GM18498 (cell line): ENCODE results near the gene RBBP8.
A peak's percentile ranks its signal among the peaks of the same experiment; 100 is the strongest.
"Not testable (repeated sequence)": the region's sequence is repeated elsewhere in the genome, so short reads cannot be mapped to it uniquely, and the experiment has no call there.

Experiments used
- ATAC-seq: cut with Tn5 transposase; IDR thresholded peaks from one replicate; pipeline ENCODE4 v1.9.1; 2021; ENCODE audit warnings: mild to moderate bottlenecking, moderate library complexity; ENCODE audit not compliant: unreplicated experiment

Gene RBBP8

GRCh38 chr18:22939649-22940048, 6.5 kb downstream of the RBBP8 start:
- ATAC-seq: no peak

GRCh38 chr18:22943847-22944246, 10.7 kb downstream of the RBBP8 start:
- ATAC-seq: no peak

GRCh38 chr18:22946217-22946616, 13.1 kb downstream of the RBBP8 start:
- ATAC-seq: no peak

DNA sequence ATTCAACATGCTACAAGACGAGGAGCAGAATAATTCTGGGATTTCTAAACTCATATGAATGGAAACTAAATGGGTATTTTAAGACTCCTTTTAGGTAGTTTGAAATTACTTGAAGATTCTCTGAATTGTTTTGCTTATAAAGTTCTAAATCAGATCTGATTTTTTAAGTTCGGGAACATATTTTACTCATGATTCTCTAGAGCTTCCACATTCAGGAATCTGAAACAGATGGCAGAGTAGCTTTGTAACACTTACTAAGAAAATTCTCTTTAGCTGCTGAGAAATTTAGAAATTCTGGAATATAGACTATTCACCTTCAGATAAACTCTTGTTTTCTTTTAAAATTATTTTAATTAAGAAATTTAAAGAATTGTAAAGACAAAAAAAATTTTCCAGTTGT, 13.7 kb downstream of the RBBP8 start:
- ATAC-seq: no peak

GRCh38 chr18:22951823-22952222, 18.7 kb downstream of the RBBP8 start:
- no peak for ATAC-seq

- no peak for ATAC-seq
These were observed 19.4 kb downstream of the RBBP8 start for GRCh38 chr18:22952525-22952924.

- not testable (repeated sequence) for ATAC-seq
These were observed 20.9 kb downstream of the RBBP8 start for GRCh38 chr18:22953982-22954381.

DNA sequence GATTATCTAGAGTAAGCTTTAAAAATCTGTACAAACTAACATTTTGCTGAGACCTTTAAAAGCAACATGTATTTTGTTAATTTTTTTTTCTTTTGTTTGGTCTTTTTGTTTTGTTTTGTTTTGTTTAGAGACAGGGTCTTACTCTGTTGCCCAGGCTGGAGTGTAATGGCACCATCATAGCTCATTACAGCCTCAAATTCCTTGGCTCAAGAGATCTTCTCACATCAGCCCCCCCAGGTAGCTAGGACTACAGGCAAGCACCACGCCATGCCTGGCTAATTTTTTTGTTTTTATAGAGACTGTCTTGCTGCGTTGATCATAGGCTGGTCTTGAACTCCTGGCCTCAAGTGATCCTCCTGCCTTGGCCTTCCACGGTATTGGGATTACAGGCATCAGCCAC, 23.1 kb downstream of the RBBP8 start:
- no peak for ATAC-seq

DNA sequence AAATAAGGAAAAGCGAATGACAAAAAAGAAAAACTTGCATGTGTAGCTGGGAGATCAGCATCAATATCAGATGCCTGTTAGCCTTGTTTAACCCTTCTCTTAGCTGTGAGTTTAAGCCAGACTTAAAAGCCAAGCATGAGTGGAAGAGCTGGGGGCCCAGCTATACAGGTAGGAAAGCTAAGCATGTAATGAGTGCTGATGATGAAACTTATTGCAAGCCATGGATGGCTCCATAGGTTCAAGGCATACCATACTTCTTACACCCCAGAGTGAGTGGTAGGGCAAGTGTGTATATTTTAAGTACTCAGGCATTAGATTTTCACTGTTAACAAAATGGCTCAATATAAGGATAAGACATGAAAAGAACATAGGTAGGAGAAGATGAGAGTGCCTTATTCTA, 28.0 kb downstream of the RBBP8 start:
- no peak for ATAC-seq

DNA sequence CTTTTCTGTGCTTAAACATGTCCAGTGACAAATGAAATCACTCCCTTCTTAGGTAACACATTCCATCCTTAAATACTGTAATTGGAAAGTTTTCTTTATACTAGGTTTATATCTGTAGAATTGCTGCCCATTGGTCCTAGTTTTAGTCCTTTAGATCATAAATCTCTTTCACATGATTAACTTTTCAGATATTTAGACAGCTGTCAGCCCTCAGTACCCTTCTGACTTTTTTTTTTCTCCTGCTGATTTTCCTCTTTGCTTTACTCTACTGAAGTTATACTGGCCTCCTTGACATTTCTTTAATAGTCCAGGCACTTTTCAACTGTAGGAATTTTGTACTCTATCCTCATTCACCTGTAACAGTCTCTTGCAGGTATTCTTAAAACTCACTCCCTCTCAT, 28.9 kb downstream of the RBBP8 start:
- ATAC-seq: no peak

DNA sequence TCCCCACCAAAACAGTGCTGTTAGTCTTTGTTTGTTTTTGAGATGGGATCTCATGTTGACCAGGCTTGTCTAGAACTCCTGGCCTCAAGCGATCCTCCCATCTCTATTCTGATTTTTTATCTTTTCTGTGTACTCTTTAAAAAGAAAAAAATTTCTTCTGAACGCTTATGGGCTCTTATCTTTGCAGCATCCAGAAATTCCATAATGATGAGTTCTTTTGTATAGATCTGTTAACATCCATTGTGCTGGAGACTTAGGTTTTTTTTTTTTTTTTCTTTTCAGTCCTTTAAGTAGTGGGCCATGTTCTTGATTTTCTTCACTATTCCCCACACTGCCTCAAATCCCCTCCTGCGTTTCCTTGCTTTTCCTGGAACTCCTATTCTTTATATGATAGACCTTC, 31.0 kb downstream of the RBBP8 start:
- ATAC-seq: no peak

GRCh38 chr18:22964722-22965121, 31.6 kb downstream of the RBBP8 start:
- ATAC-seq: no peak

- no peak for ATAC-seq
These were observed 37.9 kb downstream of the RBBP8 start for GRCh38 chr18:22971038-22971437.

DNA sequence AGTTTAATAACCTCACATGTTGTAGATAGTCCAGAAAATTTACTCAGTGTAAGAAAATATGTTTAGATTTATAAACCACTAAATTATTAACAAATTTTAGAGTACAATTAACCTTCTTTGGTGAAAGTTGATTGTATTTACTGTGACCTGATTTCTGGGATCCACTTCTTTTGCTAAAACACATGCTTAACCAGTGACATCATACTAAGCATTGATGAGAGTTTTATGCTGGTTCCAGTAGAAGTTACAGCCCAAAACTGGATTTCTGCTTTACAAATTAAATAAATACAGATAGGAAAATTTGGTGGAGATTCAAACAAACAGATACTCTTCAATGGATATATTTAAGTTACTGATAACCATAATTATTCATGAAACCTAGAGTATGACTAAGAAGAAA, 40.9 kb downstream of the RBBP8 start:
- ATAC-seq: no peak

GRCh38 chr18:22974707-22975106, 41.6 kb downstream of the RBBP8 start:
- no peak for ATAC-seq

GRCh38 chr18:22975508-22975907, 42.4 kb downstream of the RBBP8 start:
- no peak for ATAC-seq

GRCh38 chr18:22977847-22978701, 44.9 kb downstream of the RBBP8 start:
- ATAC-seq: no peak

DNA sequence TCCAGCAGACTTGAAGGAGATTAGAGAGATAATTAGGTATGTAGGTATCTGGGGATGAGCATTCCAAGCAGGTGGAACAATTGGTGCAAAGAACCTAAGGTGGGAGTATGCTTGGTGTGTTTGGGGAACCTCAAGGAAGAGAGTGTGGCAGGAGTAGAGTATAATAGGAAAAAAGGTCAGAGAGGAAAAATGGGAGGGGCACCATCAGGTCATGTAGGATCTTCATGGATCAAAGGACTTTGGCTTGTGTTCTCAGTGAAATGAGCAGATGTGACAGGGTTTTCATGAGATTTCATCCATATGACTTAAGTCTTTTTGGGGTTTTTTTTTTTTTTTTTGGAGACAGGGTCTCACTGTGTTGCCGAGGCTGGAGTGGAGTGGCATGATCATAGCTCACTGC, 47.3 kb downstream of the RBBP8 start:
- no peak for ATAC-seq

- ATAC-seq: no peak
These were observed 48.4 kb downstream of the RBBP8 start for GRCh38 chr18:22981274-22982133.

GRCh38 chr18:22983175-22983574, 50.0 kb downstream of the RBBP8 start:
- no peak for ATAC-seq

DNA sequence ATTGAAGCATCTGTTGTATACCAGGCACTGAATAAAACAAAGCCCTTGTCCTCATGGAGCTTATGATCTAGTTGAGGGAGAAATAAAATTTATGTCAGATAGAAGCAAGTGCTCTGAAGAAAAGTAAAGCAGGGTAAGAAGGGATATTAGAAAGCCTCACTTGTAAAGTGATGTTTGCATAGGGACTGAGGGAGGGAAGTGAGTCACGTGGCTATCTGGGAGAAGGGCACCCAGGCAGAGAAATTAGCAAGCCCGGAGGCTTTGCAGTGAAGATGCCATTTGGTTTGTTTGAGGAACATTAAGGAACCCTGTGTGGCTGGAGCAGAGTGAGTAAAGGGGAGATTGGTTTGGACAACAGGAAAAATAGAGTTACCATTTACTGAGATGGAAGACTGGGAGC, 52.1 kb downstream of the RBBP8 start:
- no peak for ATAC-seq

DNA sequence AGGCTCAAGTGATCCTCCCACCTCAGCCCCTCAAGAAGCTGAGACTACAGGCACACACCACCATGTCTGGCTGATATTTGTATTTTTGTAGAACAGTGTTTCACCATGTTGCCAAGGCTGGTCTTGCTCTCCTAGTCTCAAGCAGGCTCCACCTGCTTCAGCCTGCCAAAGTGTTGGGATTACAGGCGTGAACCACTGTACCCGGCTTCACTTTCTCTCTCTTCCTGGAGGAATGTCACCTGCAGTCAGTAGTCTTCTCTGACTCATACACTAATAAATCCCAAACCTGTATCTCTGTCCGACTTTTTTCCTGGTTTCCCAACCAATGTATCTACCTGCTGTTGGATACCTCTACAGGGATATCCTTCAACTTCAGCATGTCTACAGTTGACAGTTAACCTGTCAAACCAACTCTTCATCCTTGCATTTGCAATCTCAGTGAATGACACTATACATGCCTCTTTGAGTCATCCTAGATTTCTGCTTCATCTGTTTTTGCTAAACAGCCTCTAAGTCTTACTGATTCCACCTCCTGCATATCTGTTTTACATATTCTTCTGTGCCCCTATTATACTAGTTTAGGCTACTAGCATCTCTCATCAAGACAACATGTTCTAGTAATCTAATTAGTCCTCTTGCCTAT, 54.5 kb downstream of the RBBP8 start:
- ATAC-seq: peak; percentile 26
